OCI-LY3 (cell line): ENCODE data around the gene NEK9.

ENCODE experiments used
- CTCF ChIP-seq: fragments of 200-600, 300-600 bp; sonication (generic); IDR thresholded peaks from 2 replicates; pipeline ENCODE4 v1.5.1; 2014; ENCODE audit warnings: antibody characterized with exemption, low read length, low read depth
- EZH2phosphoT487 ChIP-seq: fragments of 200-600 bp; shearing (Covaris generic); IDR thresholded peaks from 2 replicates; pipeline ENCODE4 v1.6.1; 2018; ENCODE audit warnings: antibody characterized with exemption, mixed run types, low read depth

DNA sequence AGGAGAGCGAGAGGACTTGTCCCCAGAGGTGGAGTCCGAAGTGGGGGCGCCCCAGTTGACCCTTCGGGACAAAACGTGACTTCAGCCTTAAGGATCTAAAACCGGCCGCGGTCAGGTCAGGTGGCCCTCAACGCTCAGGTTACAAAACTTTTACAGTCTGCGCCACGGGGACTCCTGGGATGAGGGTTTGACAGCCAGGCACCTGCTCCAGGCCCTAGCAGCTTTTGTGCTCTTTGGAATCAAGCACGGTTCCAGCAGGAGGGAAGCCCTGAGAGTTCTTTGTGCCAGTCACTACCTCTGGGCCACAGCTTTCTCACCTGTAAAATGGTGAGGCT lies 57.1 kb downstream of the NEK9 start:
- TF ChIP-seq CTCF (no peak), EZH2phosphoT487 (no peak)
